Measurements from ENCODE around the gene ARCN1.

DNA sequence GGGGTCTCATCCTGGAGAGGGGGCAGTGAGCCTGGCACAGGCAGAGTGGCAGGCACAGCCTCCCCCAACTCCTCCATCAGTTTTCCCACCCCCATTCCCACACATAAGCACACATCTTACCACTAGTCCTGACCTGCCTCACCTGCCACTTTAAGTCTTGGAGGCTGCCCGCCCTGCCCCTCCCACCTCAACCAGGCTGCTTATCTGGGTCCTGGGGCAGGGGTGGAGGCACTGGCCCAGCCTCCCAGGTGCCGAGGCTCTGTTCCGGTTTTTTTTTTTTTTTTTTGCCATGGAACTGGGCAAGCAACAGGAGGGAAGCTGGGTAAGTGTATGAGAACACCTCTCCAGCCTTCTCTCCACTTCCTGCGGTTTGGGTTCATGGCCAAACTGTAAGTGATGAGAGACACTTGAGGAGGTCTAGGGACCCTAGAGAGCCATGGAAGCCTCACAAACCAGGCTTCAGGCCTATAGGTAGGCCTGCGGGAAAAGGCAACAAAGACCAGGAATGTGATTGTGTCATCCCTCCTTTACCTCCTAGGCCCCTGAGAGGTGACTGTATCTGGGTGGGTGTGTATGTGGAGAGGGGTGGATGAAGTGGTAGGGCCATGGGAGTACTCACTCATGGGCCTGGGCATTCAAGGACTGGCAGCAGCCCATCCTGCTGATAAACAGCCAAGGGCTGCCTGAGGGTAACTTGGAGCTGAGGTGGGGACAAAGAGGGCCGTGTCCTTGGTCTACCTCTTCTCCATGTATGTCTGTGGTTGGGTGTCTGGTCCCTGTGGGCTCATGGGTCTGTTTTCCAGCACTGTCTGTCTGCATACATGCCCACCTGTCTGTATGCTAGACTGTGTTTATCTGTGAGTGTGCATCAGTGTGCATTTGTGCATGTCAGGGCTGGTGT lies 57.8 kb downstream of the ARCN1 start:
- TF ChIP-seq CTCF (conservative IDR thresholded peaks at IDR 0.05 in 1 of 2, IDR thresholded peaks at IDR 0.05 in 1 of 2; ENCODE audit: low read depth in 1 of 2, low read length in 2 of 2) (no peak), EZH2 (IDR thresholded peaks at IDR 0.05; ENCODE audit: low read length, missing control alignments) (no peak)
